Lower leg skin (tissue), 4 donors: ENCODE measurements around the gene CLEC18C. TPM values are rescaled to one million over a fixed set of nuclear protein-coding genes. Genes with fewer than 3 reads are reported as not detected.

Source experiments
- DNase-seq, 2 donors: peaks; one replicate each; pipeline ENCODE4 v3.0.0-alpha.2; 2019; ENCODE audit warnings: low spot score in 2 of 2
- H3K4me3 ChIP-seq: fragments of 200-600 bp; sonication (generic); 2 replicates; pipeline ENCODE4 v1.5.1; 2017; ENCODE audit warnings: mild to moderate bottlenecking, low read depth; ENCODE audit not compliant: poor library complexity, severe bottlenecking
- CTCF ChIP-seq, 3 donors: fragments of 450-650 bp; IDR thresholded peaks; one replicate each; pipeline ENCODE4 v1.5.1; 2016; ENCODE audit warnings: antibody characterized with exemption in 3 of 3, mild to moderate bottlenecking in 3 of 3, moderate library complexity in 2 of 3
- POLR2A ChIP-seq, 2 donors: fragments of 450-650 bp; IDR thresholded peaks; one replicate each; pipeline ENCODE4 v1.6.1; 2016 to 2017; ENCODE audit warnings: antibody characterized with exemption in 2 of 2, mild to moderate bottlenecking in 1 of 2, moderate library complexity in 1 of 2
- WGBS, 2 donors: methylation state at CpG; one replicate each; pipeline ENCODE4 v1.1.5; 2018; 5-methylcytosine and 5-hydroxymethylcytosine counted together
- intact Hi-C: fragments of 100-400 bp; cut with DNase I; formaldehyde crosslinking; loops from one replicate; pipeline ENCODE4 v1.15.0; 2023; ENCODE audit warnings: low total_unique reads
- total RNA-seq, 4 donors: library from RNA; depleted of rRNA; stranded (reverse); fragments of >200 nt; gene quantifications; one replicate each; pipeline ENCODE4 v1.1.0, GENCODE V29; 2016

CLEC18C gene
- total RNA-seq, 4 donors from 2014 or later, result 0.34 TPM; not detected in 3

- no peak for TF ChIP-seq POLR2A (IDR thresholded peaks at IDR 0.05)
- TF ChIP-seq CTCF (IDR thresholded peaks at IDR 0.05), result no peak
- DNase-seq, result no peak
- WGBS, 2 donors, result 90 to 91% methylated on average over 8 of the region's 8 CpGs
- intact Hi-C loops, result loop anchor here (10.0 kb wide), 1 partner anchor 107 kb away; no protein-coding TSS in a partner anchor
- no peak overlapping the region for H3K4me3 ChIP-seq
Measured at GRCh38 chr16:70157477-70158260, 15.9 kb upstream of the CLEC18C start.

- TF ChIP-seq CTCF (IDR thresholded peaks at IDR 0.05) (no peak), POLR2A (IDR thresholded peaks at IDR 0.05) (no peak)
- DNase-seq, result peak in 1 of 2 donors; percentile 13
- WGBS, 2 donors, result 72 to 76% methylated on average over 7 of the region's 7 CpGs
- H3K4me3 ChIP-seq, result no peak overlapping the region
- intact Hi-C loops, result loop anchor here (10.0 kb wide), 1 partner anchor 106 kb away; no protein-coding TSS in a partner anchor
Measured at GRCh38 chr16:70158261-70158939, 15.2 kb upstream of the CLEC18C start.

GRCh38 chr16:70159355-70160348, 13.9 kb upstream of the CLEC18C start:
- WGBS, 2 donors, result 63 to 67% methylated on average over 9 of the region's 9 CpGs
- peak in 1 of 2 donors; percentile 12 for DNase-seq
- intact Hi-C loops, result loop anchor here (10.0 kb wide), 1 partner anchor 105 kb away; no protein-coding TSS in a partner anchor
- H3K4me3 ChIP-seq, result no peak overlapping the region
- TF ChIP-seq POLR2A (IDR thresholded peaks at IDR 0.05) (no peak), CTCF (IDR thresholded peaks at IDR 0.05) (no peak)

GRCh38 chr16:70160388-70160787, 13.2 kb upstream of the CLEC18C start:
- 81 to 91% methylated on average over 6 of the region's 6 CpGs for WGBS, 2 donors
- intact Hi-C loops, result no loop called here
- peak in 1 of 2 donors; percentile 9 for DNase-seq
- H3K4me3 ChIP-seq, result no peak overlapping the region
- TF ChIP-seq CTCF (IDR thresholded peaks at IDR 0.05) (no peak), POLR2A (IDR thresholded peaks at IDR 0.05) (no peak)

- TF ChIP-seq POLR2A (IDR thresholded peaks at IDR 0.05), result no peak
- TF ChIP-seq CTCF (IDR thresholded peaks at IDR 0.05), result no peak
- intact Hi-C loops, result no loop called here
- no peak overlapping the region for H3K4me3 ChIP-seq
- WGBS, 2 donors, result 97 to 98% methylated on average over 6 of the region's 6 CpGs
- DNase-seq, result peak in 1 of 2 donors; percentile 19
Measured at GRCh38 chr16:70160821-70161220, 12.8 kb upstream of the CLEC18C start.
